ENCODE results near the gene DNAH11.

DNA sequence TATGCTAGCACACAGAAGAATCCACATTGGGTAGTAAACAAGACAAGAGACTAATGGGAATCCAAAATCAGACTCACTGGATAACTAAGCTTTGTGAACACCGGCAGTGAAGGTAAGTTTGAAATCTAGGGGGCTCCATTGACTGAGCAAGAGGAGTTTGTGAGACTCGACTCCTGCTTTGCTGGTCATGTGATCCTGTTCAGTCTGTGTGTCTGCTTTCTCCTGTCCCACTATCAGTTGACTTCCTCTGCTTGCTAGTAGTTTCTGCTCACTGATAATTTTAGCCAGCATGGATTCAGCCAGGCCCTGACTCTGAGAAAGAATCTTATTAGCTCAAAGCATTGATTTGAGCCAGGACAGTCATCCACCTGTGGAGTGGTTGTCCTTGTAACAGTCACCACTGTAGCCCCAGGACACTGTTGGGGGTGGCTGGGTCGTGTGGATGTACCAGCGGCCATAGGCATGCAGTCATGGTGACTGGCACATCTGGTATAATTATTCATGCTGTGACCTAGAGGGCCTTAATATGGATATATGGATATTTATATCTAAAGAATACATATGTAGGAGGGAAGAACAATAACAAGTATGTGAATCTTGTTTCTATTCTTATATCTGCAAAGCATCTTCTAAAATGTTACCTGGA lies 44.4 kb downstream of the DNAH11 start:
- TF ChIP-seq RAD21 (IDR thresholded peaks at IDR 0.05; ENCODE audit: low read depth), result no peak
- no peak for TF ChIP-seq YY1 (IDR thresholded peaks at IDR 0.05; ENCODE audit: low read depth)
- TF ChIP-seq FOXM1 (IDR thresholded peaks at IDR 0.05; ENCODE audit: borderline replicate concordance, low read depth), result no peak
- TF ChIP-seq, protein P1, sequence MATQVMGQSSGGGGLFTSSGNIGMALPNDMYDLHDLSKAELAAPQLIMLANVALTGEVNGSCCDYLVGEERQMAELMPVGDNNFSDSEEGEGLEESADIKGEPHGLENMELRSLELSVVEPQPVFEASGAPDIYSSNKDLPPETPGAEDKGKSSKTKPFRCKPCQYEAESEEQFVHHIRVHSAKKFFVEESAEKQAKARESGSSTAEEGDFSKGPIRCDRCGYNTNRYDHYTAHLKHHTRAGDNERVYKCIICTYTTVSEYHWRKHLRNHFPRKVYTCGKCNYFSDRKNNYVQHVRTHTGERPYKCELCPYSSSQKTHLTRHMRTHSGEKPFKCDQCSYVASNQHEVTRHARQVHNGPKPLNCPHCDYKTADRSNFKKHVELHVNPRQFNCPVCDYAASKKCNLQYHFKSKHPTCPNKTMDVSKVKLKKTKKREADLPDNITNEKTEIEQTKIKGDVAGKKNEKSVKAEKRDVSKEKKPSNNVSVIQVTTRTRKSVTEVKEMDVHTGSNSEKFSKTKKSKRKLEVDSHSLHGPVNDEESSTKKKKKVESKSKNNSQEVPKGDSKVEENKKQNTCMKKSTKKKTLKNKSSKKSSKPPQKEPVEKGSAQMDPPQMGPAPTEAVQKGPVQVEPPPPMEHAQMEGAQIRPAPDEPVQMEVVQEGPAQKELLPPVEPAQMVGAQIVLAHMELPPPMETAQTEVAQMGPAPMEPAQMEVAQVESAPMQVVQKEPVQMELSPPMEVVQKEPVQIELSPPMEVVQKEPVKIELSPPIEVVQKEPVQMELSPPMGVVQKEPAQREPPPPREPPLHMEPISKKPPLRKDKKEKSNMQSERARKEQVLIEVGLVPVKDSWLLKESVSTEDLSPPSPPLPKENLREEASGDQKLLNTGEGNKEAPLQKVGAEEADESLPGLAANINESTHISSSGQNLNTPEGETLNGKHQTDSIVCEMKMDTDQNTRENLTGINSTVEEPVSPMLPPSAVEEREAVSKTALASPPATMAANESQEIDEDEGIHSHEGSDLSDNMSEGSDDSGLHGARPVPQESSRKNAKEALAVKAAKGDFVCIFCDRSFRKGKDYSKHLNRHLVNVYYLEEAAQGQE (IDR thresholded peaks at IDR 0.05; ENCODE audit: low read depth), result no peak
- no peak for TF ChIP-seq TAF1 (IDR thresholded peaks at IDR 0.05; ENCODE audit: low read depth)
- no peak for TF ChIP-seq EP300 (IDR thresholded peaks at IDR 0.05; ENCODE audit: borderline replicate concordance)
- no peak for TF ChIP-seq TEAD4 (IDR thresholded peaks at IDR 0.05)
- no peak for TF ChIP-seq CEBPB (IDR thresholded peaks at IDR 0.05)
- TF ChIP-seq, protein P2, sequence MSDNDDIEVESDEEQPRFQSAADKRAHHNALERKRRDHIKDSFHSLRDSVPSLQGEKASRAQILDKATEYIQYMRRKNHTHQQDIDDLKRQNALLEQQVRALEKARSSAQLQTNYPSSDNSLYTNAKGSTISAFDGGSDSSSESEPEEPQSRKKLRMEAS (IDR thresholded peaks at IDR 0.05), result no peak
- TF ChIP-seq, protein P3, sequence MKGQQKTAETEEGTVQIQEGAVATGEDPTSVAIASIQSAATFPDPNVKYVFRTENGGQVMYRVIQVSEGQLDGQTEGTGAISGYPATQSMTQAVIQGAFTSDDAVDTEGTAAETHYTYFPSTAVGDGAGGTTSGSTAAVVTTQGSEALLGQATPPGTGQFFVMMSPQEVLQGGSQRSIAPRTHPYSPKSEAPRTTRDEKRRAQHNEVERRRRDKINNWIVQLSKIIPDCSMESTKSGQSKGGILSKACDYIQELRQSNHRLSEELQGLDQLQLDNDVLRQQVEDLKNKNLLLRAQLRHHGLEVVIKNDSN (IDR thresholded peaks at IDR 0.05), result no peak
- no peak for TF ChIP-seq NFIC (IDR thresholded peaks at IDR 0.05)

Data from Ishikawa (cell line).